CD4-positive, alpha-beta T cell treated with Interleukin-6 for 4 hours (primary cell): Measurements from ENCODE around the gene XPO6.
A peak's percentile ranks its signal among the peaks of the same experiment; 100 is the strongest.
"Not testable (repeated sequence)": the region's sequence is repeated elsewhere in the genome, so short reads cannot be mapped to it uniquely, and the experiment has no call there.

Experiments
- DNase-seq: peaks from one replicate; pipeline ENCODE4 v3.0.0-alpha.2; 2020; ENCODE audit warnings: mixed read lengths

Gene XPO6

GRCh38 chr16:28149011-28149888, 62.5 kb downstream of the XPO6 start:
- peak; percentile 66 for DNase-seq

DNA sequence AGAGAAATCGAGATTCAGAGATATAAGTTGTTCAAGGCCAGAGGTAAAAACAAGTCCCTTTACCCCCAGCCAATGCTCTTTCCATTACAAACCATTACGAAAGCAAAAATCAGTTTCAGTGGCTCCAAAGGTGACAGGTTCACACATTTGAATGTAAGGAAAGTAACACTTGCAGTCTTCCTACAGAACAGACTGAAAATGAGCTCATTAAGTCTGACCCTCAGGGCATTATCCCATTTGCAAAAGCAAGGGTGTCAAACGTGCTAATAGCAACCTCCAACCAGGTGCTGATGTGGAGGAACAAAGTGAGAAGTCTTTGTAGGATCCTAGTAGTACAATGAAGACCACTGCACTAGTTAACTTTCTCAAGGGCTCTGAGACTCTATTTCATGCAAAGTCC, 65.2 kb downstream of the XPO6 start:
- DNase-seq, result no peak

GRCh38 chr16:28145796-28146195, 66.0 kb downstream of the XPO6 start:
- no peak for DNase-seq

- peak; percentile 76 for DNase-seq
Observed at GRCh38 chr16:28140788-28141618, 70.8 kb downstream of the XPO6 start.

- DNase-seq, result no peak
Observed at GRCh38 chr16:28139530-28139929, 72.2 kb downstream of the XPO6 start.

DNA sequence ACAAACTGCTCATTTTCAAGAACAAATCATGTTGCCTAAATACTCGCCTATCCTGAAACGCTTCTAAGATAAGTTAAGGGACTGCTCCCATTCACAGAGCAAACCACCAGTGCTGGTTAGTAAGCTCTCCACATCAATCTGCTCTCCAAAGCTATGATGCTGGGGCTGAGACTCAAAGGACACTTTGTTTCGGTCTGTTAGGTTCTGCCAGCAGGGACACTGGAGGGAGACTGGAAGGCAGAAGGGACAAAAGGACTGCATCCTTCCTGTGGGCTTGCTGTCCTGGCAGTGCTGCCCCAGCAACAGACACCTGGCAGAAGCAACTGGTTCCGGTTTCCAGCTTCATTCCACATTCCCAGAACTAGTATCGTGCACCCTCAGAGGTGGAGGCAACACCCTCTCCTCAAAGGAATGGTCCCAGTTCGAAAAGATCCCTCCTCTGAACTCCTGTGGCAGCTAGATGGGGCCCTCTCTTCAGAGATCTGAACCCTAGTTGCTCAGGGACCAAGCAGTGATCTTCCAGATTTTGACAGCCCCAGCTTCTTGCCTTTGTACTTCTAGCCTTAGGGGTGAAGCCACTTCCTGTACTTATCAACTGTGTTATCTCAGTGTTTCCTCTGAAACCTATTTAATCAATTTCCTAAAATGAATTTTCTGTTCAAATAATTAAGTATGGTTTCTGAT, 74.9 kb downstream of the XPO6 start:
- DNase-seq, result peak; percentile 66

GRCh38 chr16:28133666-28134065, 78.1 kb downstream of the XPO6 start:
- DNase-seq, result no peak

GRCh38 chr16:28131743-28132393, 79.9 kb downstream of the XPO6 start:
- DNase-seq, result no peak

GRCh38 chr16:28131181-28131580, 80.6 kb downstream of the XPO6 start:
- DNase-seq, result no peak

DNA sequence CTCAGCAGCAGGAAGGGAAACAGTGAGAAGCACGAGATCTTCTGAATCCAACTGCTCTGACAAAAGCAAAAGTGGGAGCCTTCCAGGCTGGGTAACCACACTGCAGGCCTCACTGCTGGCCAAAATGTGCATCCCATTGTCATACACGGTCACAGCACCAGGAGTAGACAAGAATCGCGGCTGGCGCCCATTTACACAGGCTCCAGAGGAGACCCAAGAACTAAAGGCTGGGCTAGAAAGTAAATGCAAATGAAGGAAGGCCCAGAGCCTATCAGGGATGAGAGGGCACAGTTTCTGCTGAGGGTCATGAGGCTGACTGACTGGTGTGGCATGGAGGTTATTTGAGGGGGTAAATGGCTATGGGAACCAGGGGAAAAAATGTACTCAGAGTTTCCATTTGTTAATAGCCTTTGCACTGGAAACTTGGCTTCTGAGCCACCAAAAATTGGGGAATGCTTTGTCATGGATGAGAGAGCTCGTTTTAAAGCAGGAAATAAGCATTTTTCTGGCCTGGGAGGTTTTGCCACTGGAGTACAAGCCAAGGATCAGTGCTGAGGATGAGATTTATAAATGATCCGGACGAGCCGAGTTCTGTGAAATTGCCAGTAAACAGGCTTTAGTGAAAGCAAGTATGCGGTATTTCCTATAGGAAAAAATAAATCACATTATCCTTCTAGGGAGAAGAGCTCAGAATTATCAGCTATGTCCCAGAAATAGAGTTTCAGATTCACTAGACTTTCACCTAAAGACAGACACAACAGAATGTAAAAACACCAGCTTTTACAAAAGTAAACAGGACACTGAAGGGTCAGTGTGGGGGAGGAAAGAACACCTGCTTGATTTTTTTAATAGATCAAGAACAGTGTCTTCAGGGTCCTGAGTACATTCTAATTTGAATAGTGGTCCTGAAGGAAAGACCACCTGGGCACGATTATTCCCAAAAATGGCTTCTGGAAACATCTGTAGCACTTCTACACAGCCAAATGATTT, 81.4 kb downstream of the XPO6 start:
- DNase-seq, result no peak

DNA sequence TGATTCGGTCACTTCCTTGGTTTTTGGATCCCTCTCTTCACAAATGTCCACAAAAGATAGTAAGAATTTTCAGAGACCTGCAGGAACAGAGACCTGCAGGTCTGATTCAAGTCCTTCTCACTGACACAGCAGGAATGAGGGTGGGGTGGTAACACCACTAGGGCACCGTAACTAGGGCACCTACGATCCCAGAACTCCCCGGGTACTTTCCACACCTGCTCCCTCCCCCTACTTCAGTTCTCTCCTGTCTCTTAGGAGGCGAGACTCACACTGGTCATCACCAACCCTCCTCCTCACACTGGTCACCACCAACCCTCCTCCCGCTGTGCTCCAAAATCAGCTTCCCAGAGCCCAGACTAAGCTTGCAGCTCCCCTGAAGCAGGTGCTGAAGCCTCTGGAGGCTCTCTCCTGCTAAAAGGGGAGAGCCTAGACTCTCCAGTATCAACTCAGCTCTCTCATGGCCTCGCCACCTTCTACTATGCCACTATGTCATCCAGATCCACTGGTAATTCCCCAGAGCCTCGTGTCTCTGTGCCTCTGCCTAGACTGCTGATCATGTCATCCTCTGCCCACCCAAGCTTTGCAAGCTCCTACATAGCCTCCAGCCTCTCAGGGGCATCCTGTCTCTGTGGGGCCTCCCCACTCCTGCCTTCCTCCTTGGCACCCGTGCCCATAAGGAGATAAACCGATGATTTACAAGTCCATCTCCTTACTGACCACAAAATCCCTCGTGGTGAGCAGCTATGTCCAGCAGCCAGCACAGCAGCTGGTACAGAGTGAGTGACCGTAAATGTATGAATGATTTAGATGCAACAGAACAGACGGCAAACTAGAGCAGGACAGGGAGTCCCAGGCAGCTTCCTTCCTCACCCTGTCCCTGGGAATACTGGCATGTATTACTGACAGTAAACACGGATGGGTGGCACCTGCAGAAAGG, 84.8 kb downstream of the XPO6 start:
- DNase-seq, result no peak

GRCh38 chr16:28125592-28125991, 86.2 kb downstream of the XPO6 start:
- DNase-seq, result no peak

GRCh38 chr16:28121527-28121926, 90.2 kb downstream of the XPO6 start:
- DNase-seq, result no peak

DNA sequence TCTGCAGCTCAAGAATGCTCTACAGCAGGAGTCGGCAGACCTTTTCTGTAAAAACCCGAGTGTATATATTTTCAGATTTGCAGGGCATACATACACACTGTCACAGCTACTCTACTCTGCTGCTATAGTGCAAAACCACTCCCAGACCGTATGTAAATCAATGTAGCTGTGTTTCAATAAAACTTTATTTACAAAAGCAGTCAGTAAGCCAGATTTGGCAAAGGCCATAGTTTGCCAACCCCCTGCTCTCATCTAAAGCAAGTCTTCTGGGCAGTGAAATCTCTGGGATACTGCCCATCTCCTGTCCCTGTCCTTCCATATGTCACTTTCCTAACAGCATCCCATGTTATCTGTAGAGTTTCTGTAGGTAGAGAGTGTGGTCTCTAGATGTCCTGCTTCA, 91.0 kb downstream of the XPO6 start:
- DNase-seq, result no peak

DNA sequence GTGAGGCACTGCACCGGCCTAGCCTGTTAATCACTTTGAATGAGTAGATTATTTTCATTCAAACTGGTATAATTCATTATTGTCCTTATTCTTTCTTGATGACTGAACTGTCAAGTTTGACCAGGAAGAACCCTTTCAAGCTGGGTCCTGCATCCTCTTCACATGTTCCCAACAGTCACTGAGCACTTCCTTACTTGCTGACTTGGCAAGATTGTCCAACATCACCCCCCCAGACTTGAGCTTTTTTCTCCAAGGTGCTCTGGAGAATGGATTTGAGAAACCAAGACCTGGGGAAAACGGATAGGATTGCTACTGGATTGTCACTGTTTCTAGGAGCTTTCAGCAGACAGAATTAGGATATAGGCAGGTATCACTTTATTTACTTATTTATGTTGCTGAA, 93.1 kb downstream of the XPO6 start:
- no peak for DNase-seq

GRCh38 chr16:28117168-28117565, 94.6 kb downstream of the XPO6 start:
- DNase-seq, result no peak

- not testable (repeated sequence) for DNase-seq
Observed at GRCh38 chr16:28115866-28116265, 95.9 kb downstream of the XPO6 start.

DNA sequence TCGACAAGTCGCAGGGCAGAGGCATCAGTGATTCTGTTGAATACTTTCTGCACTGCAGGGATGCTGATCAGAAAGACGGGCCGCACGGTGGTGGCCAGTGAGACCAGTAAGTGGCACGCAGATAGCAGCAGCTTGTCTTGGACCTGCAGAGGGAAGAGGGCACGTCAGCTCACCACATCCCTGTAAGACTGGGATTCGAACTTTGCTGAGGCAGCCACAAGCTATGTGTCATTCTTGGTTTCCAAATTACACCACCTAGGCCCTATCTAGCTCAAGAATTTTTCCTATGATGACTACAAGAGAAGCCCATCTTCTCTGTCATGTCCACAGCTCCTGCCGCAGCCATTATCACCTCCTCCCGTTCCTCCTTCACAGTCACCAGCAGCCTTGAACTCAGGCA, 98.9 kb downstream of the XPO6 start:
- no peak for DNase-seq

DNA sequence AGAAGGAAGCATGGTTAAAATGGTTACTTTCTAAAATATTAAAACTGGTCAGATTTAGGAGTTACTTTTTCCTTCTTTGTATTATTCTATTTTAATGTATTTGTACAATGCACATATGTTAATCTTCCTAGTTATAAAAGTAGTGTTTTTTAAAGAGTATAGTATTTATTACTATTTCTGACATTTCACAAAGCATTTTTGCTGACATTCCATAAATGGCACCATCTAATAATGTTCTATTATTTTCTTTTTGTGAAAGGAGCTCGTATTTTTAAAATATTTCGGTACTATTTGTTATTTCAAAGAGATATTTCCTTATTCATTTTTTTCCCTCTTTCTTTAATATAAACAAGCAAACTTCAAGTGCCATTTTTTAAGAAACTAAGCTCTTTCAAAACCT, 100.8 kb downstream of the XPO6 start:
- no peak for DNase-seq

- no peak for DNase-seq
Observed at GRCh38 chr16:28110479-28110878, 101.3 kb downstream of the XPO6 start.
